Choroid plexus epithelial cell (primary cell): Measurements from ENCODE around the gene ABHD5.

Experiments
- DNase-seq: peaks from one replicate; pipeline ENCODE4 v3.0.0-alpha.2; 2010; ENCODE audit warnings: low read depth
- H3K4me3 ChIP-seq: 2 replicates; pipeline ENCODE4 v1.5.1; 2011; ENCODE audit warnings: low read depth, mild to moderate bottlenecking, control low read depth, low read length, moderate library complexity
- CTCF ChIP-seq: conservative IDR thresholded peaks from 2 replicates; pipeline ENCODE4 v1.5.1; 2011; ENCODE audit warnings: low read depth, mild to moderate bottlenecking, control low read depth, inconsistent platforms, low read length, moderate library complexity

ABHD5 gene

GRCh38 chr3:43723121-43723734 lies 32.5 kb downstream of the ABHD5 start:
- peak; percentile 76 for DNase-seq
- no peak overlapping the region for H3K4me3 ChIP-seq
- no peak for TF ChIP-seq CTCF

DNA sequence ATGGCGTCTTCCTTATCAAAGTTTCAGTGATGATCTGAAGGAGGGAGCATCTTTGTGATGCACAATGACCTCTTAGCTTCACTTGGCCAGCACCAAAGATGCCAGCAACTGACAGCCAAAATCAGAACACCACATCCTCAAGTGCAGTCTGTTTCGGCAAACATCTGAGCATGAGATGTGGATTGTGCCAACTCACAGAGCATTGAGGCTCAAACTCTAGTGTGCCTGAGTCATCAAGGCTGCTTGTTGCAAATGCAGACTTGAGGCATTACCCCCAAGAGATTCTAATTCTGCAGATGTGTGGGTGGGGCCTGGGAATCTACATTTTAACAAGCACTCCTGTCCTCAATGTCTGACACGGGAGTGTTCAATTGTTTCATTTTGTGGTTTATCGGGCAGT lies 35.8 kb downstream of the ABHD5 start:
- no peak for TF ChIP-seq CTCF
- DNase-seq, result peak; percentile 38
- H3K4me3 ChIP-seq, result no peak overlapping the region

GRCh38 chr3:43727930-43728329 lies 37.2 kb downstream of the ABHD5 start:
- TF ChIP-seq CTCF, result no peak
- no peak overlapping the region for H3K4me3 ChIP-seq
- peak; percentile 46 for DNase-seq

GRCh38 chr3:43728476-43728875 lies 37.7 kb downstream of the ABHD5 start:
- no peak for DNase-seq
- TF ChIP-seq CTCF, result no peak
- no peak overlapping the region for H3K4me3 ChIP-seq

GRCh38 chr3:43728947-43729346 lies 38.2 kb downstream of the ABHD5 start:
- no peak for TF ChIP-seq CTCF
- no peak for DNase-seq
- H3K4me3 ChIP-seq, result no peak overlapping the region

DNA sequence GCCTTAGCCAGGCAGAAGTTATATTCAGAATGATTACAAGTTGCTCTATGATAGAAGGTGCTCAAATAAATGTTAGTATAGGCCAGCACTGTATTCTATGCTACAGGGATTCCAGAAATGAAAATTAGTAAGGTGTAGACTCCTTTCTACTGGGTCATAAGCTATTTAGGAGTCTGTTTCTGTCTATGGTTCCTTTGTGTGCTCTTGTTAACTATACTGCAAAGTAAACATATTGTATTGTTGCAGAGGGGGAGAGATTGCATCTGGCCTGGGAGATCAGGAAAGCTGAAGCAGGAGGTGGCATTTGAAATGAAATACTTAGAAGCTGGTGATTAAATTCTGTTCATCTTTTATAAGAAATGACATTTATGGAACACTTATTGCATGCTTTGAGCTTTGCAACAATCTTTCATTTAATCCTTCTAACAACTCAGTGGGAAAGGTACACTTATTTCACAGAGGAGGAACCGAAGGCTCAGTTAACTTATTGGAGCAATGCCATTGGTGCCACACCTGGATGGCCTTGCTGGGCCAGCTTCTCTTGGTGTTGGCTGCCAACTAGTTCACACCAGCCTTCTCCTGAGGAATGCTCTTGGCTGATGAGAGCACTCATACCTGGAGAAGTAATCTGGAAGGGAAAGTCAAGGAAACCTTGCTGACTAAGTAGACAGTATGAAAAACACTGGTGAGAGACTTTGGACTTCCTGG lies 39.1 kb downstream of the ABHD5 start:
- no peak for DNase-seq
- H3K4me3 ChIP-seq, result no peak overlapping the region
- TF ChIP-seq CTCF, result no peak
